Stomach (tissue), 4 donors: ENCODE data around the gene FAM20C.

Experiments
- POLR2A ChIP-seq, 4 donors: fragments of 450-650 bp; IDR thresholded peaks; one replicate each; pipeline ENCODE4 v1.6.1; 2016; ENCODE audit warnings: antibody characterized with exemption in 4 of 4, control low read depth in 2 of 4, mild to moderate bottlenecking in 1 of 4, moderate library complexity in 1 of 4
- TF ChIP-seq, protein P1 (sequence below), 7 experiments: fragments of 450-650 bp in 4 of 7; fragments of 200-600 bp in 3 of 7; sonication (generic) in 3 of 7; IDR thresholded peaks; one replicate each; pipeline ENCODE4 v1.5.1; 2016 to 2019; ENCODE audit warnings: antibody characterized with exemption in 7 of 7, control low read depth in 2 of 7, mild to moderate bottlenecking in 1 of 7

DNA sequence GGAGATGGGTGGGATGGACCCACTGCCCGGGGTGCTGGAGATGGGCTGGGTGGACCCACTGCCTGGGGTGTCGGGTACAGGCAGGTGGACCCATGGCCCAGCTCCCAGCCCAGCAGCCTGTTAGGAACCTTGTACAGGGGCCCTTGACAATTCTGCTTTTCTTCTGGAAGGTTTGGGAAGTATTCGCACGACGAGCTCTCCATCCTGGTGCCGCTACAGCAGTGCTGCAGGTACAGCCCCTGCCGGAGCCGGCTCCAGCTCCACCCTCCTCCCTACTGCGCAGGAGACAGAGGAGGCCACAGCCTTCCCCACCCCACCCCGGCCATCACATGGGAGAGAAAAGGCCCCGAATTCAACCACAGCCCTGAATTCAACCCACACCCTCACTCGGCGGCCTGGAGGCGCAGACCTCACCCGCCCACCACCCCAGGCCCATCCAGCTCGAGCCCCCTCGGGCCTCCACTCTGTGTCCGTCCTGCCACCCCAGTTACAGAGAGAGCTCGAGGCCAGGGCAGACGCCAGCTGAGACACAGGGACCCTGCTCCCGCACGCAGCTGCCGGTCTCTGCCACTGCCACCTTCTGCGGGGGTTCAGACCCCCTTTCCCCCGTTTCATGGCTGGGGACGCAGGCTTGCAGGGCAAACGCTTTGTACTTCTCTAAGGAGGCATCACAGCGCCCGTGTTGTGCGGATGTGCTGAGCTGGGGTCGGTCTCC is 66.3 kb downstream of the FAM20C start:
- TF ChIP-seq, protein P1, sequence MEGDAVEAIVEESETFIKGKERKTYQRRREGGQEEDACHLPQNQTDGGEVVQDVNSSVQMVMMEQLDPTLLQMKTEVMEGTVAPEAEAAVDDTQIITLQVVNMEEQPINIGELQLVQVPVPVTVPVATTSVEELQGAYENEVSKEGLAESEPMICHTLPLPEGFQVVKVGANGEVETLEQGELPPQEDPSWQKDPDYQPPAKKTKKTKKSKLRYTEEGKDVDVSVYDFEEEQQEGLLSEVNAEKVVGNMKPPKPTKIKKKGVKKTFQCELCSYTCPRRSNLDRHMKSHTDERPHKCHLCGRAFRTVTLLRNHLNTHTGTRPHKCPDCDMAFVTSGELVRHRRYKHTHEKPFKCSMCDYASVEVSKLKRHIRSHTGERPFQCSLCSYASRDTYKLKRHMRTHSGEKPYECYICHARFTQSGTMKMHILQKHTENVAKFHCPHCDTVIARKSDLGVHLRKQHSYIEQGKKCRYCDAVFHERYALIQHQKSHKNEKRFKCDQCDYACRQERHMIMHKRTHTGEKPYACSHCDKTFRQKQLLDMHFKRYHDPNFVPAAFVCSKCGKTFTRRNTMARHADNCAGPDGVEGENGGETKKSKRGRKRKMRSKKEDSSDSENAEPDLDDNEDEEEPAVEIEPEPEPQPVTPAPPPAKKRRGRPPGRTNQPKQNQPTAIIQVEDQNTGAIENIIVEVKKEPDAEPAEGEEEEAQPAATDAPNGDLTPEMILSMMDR (IDR thresholded peaks at IDR 0.05): no peak
- no peak for TF ChIP-seq POLR2A (IDR thresholded peaks at IDR 0.05)
